Left hindlimb (tissue), 1 donor: ENCODE data around the gene C15orf40.

Experiments
- DNase-seq: peaks from one replicate; pipeline ENCODE4 v3.0.0-alpha.2; 2018

The C15orf40 gene

GRCh38 chr15:82992436-82992998, 18.9 kb downstream of the C15orf40 start:
- DNase-seq, result no peak

DNA sequence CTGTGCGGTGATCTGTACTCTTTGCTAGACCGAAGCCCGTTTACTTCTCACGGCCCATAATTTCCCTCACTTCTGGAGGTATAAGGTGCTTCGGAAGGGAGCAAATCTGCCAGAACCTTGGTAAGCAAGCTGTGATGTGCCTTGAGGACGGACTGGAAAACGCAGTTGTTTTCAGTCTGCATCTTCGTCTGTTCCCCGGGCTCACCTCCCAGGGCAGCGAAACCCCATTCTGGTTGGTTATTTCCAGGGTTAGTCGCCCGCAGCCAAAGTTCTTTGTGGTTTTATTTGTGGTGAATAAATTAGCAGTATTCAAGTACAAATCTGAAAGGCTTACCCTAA, 25.0 kb downstream of the C15orf40 start:
- DNase-seq, result no peak

GRCh38 chr15:82985688-82986441, 25.6 kb downstream of the C15orf40 start, which contains the start of gene RAMAC:
RAMAC (plus strand) TSS chr15:82986210; CDS start chr15:82989019, 2,809 bp downstream.
- DNase-seq, result peak; percentile 94

DNA sequence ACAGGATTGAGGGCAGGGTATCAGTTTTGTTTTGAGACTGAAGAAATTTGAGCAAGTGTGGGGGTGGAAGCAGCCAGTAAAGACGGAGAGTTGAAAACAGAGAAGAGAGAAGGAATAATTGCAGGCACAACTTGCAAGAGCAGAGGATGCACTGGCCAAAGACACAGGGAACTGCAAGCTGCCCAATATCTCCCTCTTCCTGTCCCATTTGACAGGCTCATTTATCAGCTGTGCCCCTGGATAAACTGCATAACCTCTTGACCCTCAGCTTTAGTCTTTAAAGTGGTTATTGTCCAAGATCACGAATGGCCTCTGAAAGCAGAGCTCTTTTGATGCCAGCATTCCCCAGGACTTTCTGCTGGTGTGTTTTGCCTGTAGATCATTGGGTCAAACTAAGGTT, 30.5 kb downstream of the C15orf40 start:
- DNase-seq, result no peak

- DNase-seq, result no peak
Measured at GRCh38 chr15:82979726-82980125, 31.7 kb downstream of the C15orf40 start.

GRCh38 chr15:82978438-82978837, 33.0 kb downstream of the C15orf40 start:
- DNase-seq, result no peak

DNA sequence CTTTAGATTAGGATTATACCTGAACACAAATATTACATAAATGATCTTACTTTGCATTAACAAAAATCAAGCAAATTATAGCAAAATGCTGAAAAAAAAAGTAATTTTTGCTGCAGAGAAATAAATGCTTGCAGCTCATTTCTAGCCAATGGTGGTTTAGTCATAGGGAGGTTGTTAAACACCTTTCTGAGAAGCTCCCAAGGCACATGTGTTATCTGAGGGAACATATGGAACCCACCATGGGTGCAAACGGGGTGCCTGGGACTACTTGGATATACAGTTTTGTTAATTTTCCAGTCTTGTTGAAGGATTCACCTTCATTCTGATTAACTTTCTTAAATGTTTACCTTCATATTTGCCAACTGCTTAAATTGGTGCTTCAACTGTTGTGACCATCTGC, 34.4 kb downstream of the C15orf40 start:
- no peak for DNase-seq

DNA sequence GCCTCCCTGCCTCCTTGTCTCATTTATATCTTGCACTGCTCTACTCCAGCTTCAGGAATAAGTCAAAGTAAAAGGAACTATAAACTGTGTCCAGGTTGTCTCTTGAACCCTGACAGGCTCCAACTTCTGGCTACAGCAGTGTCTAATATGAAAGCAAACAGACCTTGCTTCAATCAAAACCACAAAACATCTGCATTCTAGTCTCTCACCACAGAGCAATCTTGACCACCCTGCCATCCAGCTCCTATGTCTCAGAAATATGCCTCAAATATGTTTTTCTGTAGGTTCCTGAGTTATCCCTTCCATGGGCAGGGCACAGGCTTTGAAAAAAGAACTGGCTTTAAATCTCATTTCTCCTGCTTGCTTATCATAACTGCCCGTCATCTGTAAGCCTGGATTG, 38.4 kb downstream of the C15orf40 start:
- DNase-seq, result no peak

- no peak for DNase-seq
Measured at GRCh38 chr15:82971218-82971984, 40.0 kb downstream of the C15orf40 start.

DNA sequence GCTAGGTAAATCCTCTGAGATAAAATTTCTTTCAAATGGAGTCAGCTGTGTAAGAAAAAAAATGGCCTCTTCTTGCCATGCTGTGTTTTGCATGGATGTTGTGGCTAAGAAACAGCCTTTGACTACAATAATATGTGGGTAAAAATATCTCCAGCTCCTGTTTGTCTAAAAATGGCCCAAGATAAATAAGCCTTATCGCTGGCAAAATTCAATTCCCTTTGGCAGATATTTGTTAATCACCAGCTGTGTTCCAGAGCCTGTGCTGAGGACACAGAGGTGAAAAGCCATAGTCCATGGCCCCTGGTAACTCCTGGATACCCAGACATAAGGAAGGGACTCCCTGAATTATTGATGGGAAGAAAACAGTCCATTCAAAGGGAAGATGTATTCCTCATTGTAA, 40.7 kb downstream of the C15orf40 start:
- DNase-seq, result no peak

DNA sequence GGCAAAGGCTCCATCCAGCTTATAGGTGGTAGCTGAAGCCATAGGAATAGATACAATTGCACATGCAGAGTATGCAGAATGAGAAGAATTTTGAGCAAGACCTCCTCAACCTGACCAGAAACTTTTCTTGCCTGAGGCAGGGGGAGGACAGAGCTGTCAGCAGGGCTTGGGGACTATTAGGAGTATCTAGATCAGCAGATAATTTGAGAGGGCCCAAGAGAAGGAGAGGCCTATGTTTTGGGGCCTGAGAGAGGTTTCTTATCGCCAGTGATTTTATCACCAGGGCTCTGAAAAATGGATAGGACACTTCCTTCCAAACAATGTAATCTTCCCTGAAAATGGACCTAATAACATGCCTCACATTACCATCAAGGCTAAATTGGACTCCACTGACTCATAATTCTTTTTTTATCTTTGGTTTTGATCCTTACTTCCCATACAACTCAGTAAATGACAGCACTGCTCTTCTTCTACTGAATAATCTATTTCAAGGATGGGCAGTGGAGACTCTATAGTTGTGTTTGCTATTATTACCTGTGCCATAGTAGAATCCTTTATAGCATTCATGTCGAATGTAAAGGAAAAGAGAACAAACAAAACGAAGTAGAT, 41.3 kb downstream of the C15orf40 start:
- no peak for DNase-seq

- DNase-seq, result no peak
Measured at GRCh38 chr15:82969353-82969752, 42.1 kb downstream of the C15orf40 start.

GRCh38 chr15:82968066-82968465, 43.4 kb downstream of the C15orf40 start:
- no peak for DNase-seq

DNA sequence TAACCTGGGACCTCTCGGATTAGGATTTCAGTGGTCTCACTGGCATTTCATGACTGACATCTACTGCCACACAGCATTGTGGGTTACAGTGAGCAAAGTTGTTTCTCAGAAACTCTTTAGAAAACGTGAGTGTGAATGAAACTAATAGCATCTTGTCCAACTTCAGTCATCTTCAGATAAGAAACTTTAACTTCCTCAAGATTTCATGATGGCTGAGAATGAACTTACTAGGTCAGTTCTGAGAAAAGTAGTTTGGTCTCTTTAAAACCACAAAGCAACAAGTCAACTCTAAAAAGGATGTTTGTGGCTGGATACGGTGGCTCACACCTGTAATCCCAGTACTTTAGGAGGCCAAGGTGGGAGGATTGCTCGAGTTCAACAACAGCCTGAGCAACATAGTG, 44.8 kb downstream of the C15orf40 start:
- no peak for DNase-seq

GRCh38 chr15:82964890-82965289, 46.5 kb downstream of the C15orf40 start:
- DNase-seq, result no peak

DNA sequence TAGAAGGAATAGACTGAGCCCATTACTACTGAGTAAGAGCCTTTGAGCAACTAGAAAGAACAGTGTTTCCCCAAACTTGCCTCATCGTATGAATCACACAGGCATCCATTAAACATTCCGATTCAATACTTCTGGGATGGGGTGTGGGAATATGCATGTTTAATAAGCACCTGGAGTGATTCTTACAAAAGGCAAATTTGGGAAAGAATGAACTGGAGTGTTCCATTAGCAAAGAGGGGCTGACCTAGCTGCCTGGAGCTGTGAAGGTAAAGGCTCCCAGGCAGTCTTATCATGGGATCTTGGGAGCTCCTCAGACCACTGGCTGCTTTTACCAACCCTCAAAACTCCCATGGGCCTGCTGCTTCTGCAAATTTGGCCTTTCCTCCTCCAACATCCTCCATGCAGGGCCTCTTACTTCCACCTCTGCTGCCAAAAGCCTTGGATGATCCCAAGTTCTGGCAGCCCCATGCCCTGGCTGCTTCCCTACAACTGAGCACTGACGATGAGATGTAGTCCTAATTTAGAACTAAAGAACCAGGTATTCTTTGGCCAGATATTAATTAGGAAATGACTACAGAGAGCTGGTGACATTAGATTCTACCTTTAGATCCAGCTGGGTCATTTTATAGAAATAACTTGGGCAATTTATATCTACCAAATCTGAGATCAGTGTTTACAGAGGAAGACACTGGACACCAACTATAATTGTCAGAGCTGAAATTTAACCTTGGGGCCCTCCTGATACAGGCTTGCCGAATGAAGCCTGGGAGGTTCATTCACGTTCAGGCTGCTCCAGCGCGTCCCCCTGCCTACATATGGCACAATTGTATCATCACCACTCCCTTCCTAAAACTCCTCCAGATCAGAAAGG, 47.7 kb downstream of the C15orf40 start:
- no peak for DNase-seq

- DNase-seq, result no peak
Measured at GRCh38 chr15:82960766-82961165, 50.7 kb downstream of the C15orf40 start.

GRCh38 chr15:82959423-82959822, 52.0 kb downstream of the C15orf40 start:
- DNase-seq, result no peak

DNA sequence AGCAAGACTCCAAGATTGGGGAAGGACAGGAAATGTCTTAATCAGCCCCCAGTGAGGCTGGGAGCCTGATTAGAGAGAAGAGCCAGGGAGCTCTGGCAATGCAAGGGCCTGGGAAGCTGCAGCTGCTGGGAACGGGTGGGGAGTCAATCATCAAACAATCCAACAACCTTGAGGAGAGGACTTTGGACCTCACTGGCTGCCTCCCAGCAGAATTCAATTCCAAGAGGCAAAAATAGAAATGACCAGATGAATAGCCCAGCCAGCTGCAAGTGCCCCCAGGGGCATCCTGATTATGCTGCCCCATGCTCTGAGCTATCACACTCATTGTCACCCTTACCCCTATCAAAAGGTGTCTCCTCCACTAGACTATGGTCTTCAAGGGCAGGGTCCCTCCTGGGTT, 52.8 kb downstream of the C15orf40 start:
- DNase-seq, result no peak

DNA sequence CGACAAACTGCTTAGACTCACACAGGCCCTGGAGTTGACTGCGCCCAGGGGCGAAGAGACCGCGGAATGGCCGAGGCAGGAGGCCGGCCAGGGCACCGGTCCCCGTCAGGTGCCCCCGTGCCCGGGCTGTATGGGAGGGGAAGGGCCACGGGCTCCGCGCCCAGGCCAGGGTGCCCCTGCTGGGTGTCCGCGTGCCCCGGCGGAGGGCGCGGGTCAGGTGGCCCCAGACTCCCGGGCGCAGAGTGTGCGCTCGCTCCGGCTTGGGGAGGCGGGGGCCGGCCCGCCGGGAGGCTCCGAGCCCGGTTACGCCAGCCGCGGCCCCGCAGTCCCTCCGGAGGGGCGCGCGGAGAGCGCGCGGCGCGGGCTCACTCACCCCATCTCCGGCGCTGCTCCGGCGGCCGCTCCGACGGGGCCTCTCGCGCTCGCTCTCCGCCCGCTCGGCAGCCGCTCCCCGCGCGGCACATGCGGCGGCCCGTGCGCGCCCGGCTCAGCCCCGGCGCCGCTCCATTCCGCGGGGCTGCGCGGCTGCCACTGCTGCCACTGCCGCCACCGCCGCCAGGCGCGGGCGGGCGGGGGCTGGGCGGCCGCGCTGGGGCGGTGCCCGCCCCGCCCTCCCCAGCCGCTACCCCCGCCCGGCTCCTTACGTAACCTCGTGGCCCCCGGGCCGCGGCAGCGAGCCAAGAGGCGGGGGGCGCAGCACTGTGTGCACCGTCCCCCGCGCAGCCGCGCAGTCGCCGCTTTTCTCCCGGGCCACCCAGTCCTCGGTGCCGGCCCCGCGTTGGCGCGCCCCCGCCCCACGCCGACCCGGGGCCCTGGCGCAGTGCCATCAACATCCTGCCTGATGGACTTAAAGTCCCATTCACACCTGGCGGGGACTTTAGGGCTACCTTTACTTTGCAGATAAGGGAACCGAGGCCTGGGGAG, 59.0 kb downstream of the C15orf40 start, which contains the start of gene HOMER2:
TSS of gene HOMER2 (minus strand) at position 563 of the 924 bp plus-strand sequence. CDS start at position 378, 185 bp downstream.
- peak; percentile 41 for DNase-seq

GRCh38 chr15:82951472-82952157, 59.8 kb downstream of the C15orf40 start:
- DNase-seq, result no peak
